ENCODE measurements around the gene HPSE2. TPM values are rescaled to one million over a fixed set of nuclear protein-coding genes. Genes with fewer than 3 reads are reported as not detected.
A peak's percentile ranks its signal among the peaks of the same experiment; 100 is the strongest.

HPSE2 gene
- total and polyA plus RNA-seq, 2 experiments from 2014 or later: 0.10 to 0.24 TPM

GRCh38 chr10:98420786-98421185 lies 814.9 kb downstream of the HPSE2 start (continued):
- TF ChIP-seq ZNF462 (CRISPR knock-in tag; IDR thresholded peaks at IDR 0.05): no peak
- no peak for TF ChIP-seq EZH2phosphoT487 (IDR thresholded peaks at IDR 0.05; ENCODE audit: unreplicated experiment)

- H3K4me1 ChIP-seq (ENCODE audit: insufficient read depth): peaks cover 7% of the 10 kb centered on the region
- H3F3A ChIP-seq (replicated peaks; ENCODE audit: low read depth): no peaks in the 10 kb centered on the region
- TF ChIP-seq, protein P1, sequence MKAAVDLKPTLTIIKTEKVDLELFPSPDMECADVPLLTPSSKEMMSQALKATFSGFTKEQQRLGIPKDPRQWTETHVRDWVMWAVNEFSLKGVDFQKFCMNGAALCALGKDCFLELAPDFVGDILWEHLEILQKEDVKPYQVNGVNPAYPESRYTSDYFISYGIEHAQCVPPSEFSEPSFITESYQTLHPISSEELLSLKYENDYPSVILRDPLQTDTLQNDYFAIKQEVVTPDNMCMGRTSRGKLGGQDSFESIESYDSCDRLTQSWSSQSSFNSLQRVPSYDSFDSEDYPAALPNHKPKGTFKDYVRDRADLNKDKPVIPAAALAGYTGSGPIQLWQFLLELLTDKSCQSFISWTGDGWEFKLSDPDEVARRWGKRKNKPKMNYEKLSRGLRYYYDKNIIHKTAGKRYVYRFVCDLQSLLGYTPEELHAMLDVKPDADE (IDR thresholded peaks at IDR 0.05): no peak
- TF ChIP-seq ZNF331 (CRISPR knock-in tag; IDR thresholded peaks at IDR 0.05; ENCODE audit: low read depth): no peak
- no peak for TF ChIP-seq POLR2AphosphoS5 (IDR thresholded peaks at IDR 0.05; ENCODE audit: low read depth)
- TF ChIP-seq, protein P2, sequence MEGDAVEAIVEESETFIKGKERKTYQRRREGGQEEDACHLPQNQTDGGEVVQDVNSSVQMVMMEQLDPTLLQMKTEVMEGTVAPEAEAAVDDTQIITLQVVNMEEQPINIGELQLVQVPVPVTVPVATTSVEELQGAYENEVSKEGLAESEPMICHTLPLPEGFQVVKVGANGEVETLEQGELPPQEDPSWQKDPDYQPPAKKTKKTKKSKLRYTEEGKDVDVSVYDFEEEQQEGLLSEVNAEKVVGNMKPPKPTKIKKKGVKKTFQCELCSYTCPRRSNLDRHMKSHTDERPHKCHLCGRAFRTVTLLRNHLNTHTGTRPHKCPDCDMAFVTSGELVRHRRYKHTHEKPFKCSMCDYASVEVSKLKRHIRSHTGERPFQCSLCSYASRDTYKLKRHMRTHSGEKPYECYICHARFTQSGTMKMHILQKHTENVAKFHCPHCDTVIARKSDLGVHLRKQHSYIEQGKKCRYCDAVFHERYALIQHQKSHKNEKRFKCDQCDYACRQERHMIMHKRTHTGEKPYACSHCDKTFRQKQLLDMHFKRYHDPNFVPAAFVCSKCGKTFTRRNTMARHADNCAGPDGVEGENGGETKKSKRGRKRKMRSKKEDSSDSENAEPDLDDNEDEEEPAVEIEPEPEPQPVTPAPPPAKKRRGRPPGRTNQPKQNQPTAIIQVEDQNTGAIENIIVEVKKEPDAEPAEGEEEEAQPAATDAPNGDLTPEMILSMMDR (conservative IDR thresholded peaks at IDR 0.05; ENCODE audit: low read depth in 2 of 2): no peak
- no peak for TF ChIP-seq EZH2phosphoT487 (IDR thresholded peaks at IDR 0.05; ENCODE audit: unreplicated experiment)
- no peak for TF ChIP-seq JUNB (IDR thresholded peaks at IDR 0.05; ENCODE audit: unreplicated experiment)
- H3K27me3 ChIP-seq (ENCODE audit: insufficient read depth): no peaks in the 10 kb centered on the region
- ATAC-seq (no peak), DNase-seq (ENCODE audit: low spot score) (no peak)
- no peak overlapping the region for H3K4me2 ChIP-seq
- H3K4me3 Mint-ChIP-seq: no peak overlapping the region
- no peak overlapping the region for H2AFZ ChIP-seq
- H3K27me3 Mint-ChIP-seq (ENCODE audit: insufficient read depth, low read depth, poor library complexity): peaks cover 8% of the 10 kb centered on the region
- H3K4me1 Mint-ChIP-seq: peaks cover 6% of the 10 kb centered on the region; the same call in 2 of the 3 replicates
- no peaks in the 10 kb centered on the region for H3K36me3 ChIP-seq (ENCODE audit: insufficient read depth)
- H3K79me2 ChIP-seq (replicated peaks; ENCODE audit: insufficient read depth): no peaks in the 10 kb centered on the region
- H3K27ac ChIP-seq (ENCODE audit: low read depth): no peak overlapping the region
- H3K9me3 Mint-ChIP-seq: no peaks in the 10 kb centered on the region
- H4K20me1 ChIP-seq (replicated peaks; ENCODE audit: insufficient read depth): no peaks in the 10 kb centered on the region
- peaks cover 8% of the 10 kb centered on the region; the same call in 2 of the 3 replicates for H3K36me3 Mint-ChIP-seq (ENCODE audit: low read depth)
- peak overlapping the region; percentile 3; the same call in 1 of the 2 replicates for H3K27ac Mint-ChIP-seq
- H3K9me2 ChIP-seq (ENCODE audit: insufficient read depth): no peaks in the 10 kb centered on the region
- no peak overlapping the region for H3K4me3 ChIP-seq
Measured at GRCh38 chr10:98419469-98420261, 816.0 kb downstream of the HPSE2 start.

All from GM23338 (cell line).